HG03060 (cell line): ENCODE results near the gene SUSD2.
"Not testable (repeated sequence)": the region's sequence is repeated elsewhere in the genome, so short reads cannot be mapped to it uniquely, and the experiment has no call there.

Source experiments
- ATAC-seq: cut with Tn5 transposase; IDR thresholded peaks from one replicate; pipeline ENCODE4 v1.9.1; 2021; ENCODE audit warnings: low read depth, moderate number of reproducible peaks; ENCODE audit not compliant: unreplicated experiment

The SUSD2 gene

GRCh38 chr22:24186352-24186740 lies 5.1 kb downstream of the SUSD2 start:
- no peak for ATAC-seq

GRCh38 chr22:24186892-24187670 lies 5.8 kb downstream of the SUSD2 start:
- no peak for ATAC-seq

GRCh38 chr22:24187731-24188644 lies 6.7 kb downstream of the SUSD2 start:
- no peak for ATAC-seq

- no peak for ATAC-seq
Observed at GRCh38 chr22:24188705-24189248, 7.5 kb downstream of the SUSD2 start.

GRCh38 chr22:24189249-24190158 lies 8.2 kb downstream of the SUSD2 start:
- ATAC-seq = no peak

GRCh38 chr22:24190159-24190540 lies 8.9 kb downstream of the SUSD2 start:
- ATAC-seq = no peak

- ATAC-seq = no peak
Observed at GRCh38 chr22:24190596-24191208, 9.4 kb downstream of the SUSD2 start.

- no peak for ATAC-seq
Observed at GRCh38 chr22:24191381-24191841, 10.1 kb downstream of the SUSD2 start.

- ATAC-seq = no peak
Observed at GRCh38 chr22:24191893-24192292, 10.6 kb downstream of the SUSD2 start.

- no peak for ATAC-seq
Observed at GRCh38 chr22:24198682-24199052, 17.4 kb downstream of the SUSD2 start.

GRCh38 chr22:24200619-24201212 lies 19.4 kb downstream of the SUSD2 start:
- no peak for ATAC-seq

- no peak for ATAC-seq
Observed at GRCh38 chr22:24201681-24202614, 20.7 kb downstream of the SUSD2 start.

- ATAC-seq = not testable (repeated sequence)
Observed at GRCh38 chr22:24203856-24204255, 22.6 kb downstream of the SUSD2 start.

- ATAC-seq = no peak
Observed at GRCh38 chr22:24205438-24206195, 24.3 kb downstream of the SUSD2 start.

GRCh38 chr22:24206460-24207263 lies 25.4 kb downstream of the SUSD2 start:
- ATAC-seq = not testable (repeated sequence)

- ATAC-seq = no peak
Observed at GRCh38 chr22:24207264-24208011, 26.2 kb downstream of the SUSD2 start.
